Measurements from ENCODE around the gene KANSL1. TPM values are rescaled to one million over a fixed set of nuclear protein-coding genes. Genes with fewer than 3 reads are reported as not detected.

Gene KANSL1
- total RNA-seq, 1 donor from 2014 or later: 191 TPM

- Mint-ChIP-seq H3K9me3 (ENCODE audit: unreplicated experiment) (peaks cover 4% of the 10 kb centered on the region), H3K27me3 (ENCODE audit: unreplicated experiment) (peaks cover 8% of the 10 kb centered on the region), H3K4me3 (ENCODE audit: unreplicated experiment) (no peak overlapping the region), H3K36me3 (ENCODE audit: unreplicated experiment) (no peaks in the 10 kb centered on the region), H3K4me1 (ENCODE audit: low read depth, unreplicated experiment) (peaks cover 4% of the 10 kb centered on the region), H3K27ac (ENCODE audit: unreplicated experiment) (no peak overlapping the region)
- no peak for TF ChIP-seq CTCF (IDR thresholded peaks at IDR 0.05; ENCODE audit: partially characterized antibody, unreplicated experiment)
- DNase-seq: no peak
Observed at GRCh38 chr17:46012506-46013079, 180.6 kb downstream of the KANSL1 start.

GRCh38 chr17:46011711-46012505 lies 181.3 kb downstream of the KANSL1 start:
- no peak for TF ChIP-seq CTCF (IDR thresholded peaks at IDR 0.05; ENCODE audit: partially characterized antibody, unreplicated experiment)
- DNase-seq: no peak
- H3K36me3 Mint-ChIP-seq (ENCODE audit: unreplicated experiment): no peaks in the 10 kb centered on the region
- no peak overlapping the region for H3K27ac Mint-ChIP-seq (ENCODE audit: unreplicated experiment)
- H3K27me3 Mint-ChIP-seq (ENCODE audit: unreplicated experiment): peaks cover 8% of the 10 kb centered on the region
- peaks cover 4% of the 10 kb centered on the region for H3K9me3 Mint-ChIP-seq (ENCODE audit: unreplicated experiment)
- H3K4me1 Mint-ChIP-seq (ENCODE audit: low read depth, unreplicated experiment): peaks cover 4% of the 10 kb centered on the region
- H3K4me3 Mint-ChIP-seq (ENCODE audit: unreplicated experiment): no peak overlapping the region

- Mint-ChIP-seq H3K36me3 (ENCODE audit: unreplicated experiment) (peaks cover 7% of the 10 kb centered on the region), H3K27me3 (ENCODE audit: unreplicated experiment) (peaks cover 8% of the 10 kb centered on the region), H3K27ac (ENCODE audit: unreplicated experiment) (no peak overlapping the region), H3K4me1 (ENCODE audit: low read depth, unreplicated experiment) (peaks cover 4% of the 10 kb centered on the region), H3K4me3 (ENCODE audit: unreplicated experiment) (no peak overlapping the region), H3K9me3 (ENCODE audit: unreplicated experiment) (peaks cover 4% of the 10 kb centered on the region)
- DNase-seq: no peak
- TF ChIP-seq CTCF (IDR thresholded peaks at IDR 0.05; ENCODE audit: partially characterized antibody, unreplicated experiment): no peak
Observed at GRCh38 chr17:46010597-46011186, 182.5 kb downstream of the KANSL1 start.

- Mint-ChIP-seq H3K36me3 (ENCODE audit: unreplicated experiment) (peaks cover 7% of the 10 kb centered on the region), H3K4me1 (ENCODE audit: low read depth, unreplicated experiment) (peaks cover 4% of the 10 kb centered on the region), H3K27ac (ENCODE audit: unreplicated experiment) (no peak overlapping the region), H3K9me3 (ENCODE audit: unreplicated experiment) (peaks cover 4% of the 10 kb centered on the region), H3K4me3 (ENCODE audit: unreplicated experiment) (no peak overlapping the region), H3K27me3 (ENCODE audit: unreplicated experiment) (peaks cover 8% of the 10 kb centered on the region)
- DNase-seq: no peak
- no peak for TF ChIP-seq CTCF (IDR thresholded peaks at IDR 0.05; ENCODE audit: partially characterized antibody, unreplicated experiment)
Observed at GRCh38 chr17:46009681-46010596, 183.3 kb downstream of the KANSL1 start.
